ENCODE results near the gene INPP5F.
"Not testable (repeated sequence)": the region's sequence is repeated elsewhere in the genome, so short reads cannot be mapped to it uniquely, and the experiment has no call there.

The INPP5F gene

DNA sequence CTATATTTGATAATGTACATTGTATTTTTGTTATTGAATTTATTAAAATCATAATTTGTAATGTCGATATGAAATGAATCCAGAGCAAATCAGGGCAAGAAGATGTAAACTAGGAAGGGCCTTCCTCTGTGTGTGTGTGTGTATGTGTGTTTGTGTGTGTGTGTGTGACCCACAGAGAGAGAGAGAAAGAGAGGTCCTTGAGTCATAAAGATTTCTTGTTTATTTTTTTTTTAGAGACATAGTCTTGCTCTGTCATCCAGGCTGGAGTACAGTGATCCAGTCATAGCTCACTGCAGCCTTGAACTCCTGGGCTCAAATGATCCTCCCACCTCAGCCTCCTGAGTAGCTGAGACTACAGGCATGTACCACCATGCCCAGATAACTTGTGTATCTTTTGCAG lies 50.7 kb downstream of the INPP5F start:
- no peak for DNase-seq (ENCODE audit: low spot score)

- no peak for DNase-seq (ENCODE audit: low spot score)
Measured at GRCh38 chr10:119777686-119778085, 51.8 kb downstream of the INPP5F start.

DNA sequence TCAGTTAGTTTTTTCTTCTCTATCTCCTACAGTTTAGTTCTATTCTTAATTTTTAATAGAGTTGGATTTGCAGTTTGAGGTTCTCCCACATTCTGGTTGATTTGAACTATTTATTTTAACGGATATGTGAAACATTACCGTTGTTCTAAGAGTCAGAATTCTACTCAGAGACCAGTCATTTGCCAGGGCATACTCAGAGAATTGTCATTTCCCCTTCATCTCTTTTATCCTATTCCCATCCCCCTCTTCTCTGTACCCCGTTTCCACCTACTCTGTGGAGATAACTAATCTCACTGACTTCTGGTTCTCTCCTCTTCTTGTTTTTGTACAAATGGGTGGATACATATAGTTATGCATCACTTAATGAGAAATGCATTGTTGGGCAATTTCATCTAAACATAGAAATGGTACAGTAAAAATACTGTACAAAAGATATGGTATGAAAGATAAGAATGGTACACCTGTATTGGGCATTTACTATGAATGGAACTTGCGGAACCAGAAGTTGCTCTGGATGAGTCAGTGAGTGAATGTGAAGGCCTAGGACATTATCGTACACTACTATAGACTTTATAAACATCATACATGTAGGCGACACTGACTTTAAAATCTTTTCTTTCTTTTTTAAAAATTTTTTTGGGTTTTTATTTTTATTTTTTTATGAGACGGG lies 53.1 kb downstream of the INPP5F start:
- DNase-seq (ENCODE audit: low spot score) = no peak

DNA sequence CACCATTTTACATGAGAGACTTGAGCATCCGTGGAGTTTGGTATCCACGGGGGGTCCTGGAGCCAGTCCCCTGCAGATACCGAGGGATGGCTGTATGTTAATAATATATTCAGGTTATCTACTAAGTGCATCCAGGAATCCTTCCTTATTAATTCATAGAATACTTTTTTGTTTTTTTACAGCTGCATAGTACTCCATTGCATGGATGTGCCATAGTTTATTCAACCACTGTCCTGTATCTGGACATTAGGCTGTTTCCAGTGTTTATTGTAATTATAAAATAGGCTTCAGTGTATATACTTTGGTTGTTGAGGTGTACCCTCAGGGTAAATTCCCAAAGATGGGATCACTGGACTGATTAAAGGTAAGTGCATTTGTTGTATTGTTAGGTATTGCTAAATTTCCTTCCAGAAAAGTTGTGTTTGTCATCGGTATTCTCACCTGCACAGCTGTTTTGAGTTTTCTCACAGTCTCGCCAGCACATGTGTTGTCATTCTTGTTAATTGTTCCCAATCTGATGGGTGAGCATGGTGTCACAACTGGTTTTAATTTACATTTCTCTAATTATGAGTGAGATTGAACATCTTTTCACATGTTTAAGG lies 55.1 kb downstream of the INPP5F start:
- no peak for DNase-seq (ENCODE audit: low spot score)

DNA sequence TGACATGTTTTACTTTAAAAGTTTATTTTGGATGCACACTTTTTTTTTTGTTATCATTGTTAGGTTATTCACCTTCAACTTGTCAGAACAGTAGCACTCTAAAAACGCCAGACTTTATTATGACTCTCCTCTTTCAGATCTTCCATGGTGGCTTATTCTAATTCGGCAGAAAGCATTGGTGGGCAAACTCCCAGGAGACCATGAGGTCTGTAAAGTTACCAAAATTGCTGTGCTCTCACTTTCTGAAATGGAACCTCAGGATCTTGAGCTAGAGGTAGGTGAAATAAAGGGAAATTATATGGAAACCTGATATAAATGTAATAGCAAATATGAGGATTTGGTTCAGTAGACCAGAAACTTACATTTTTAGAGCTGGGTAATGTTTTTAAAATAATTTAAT lies 55.6 kb downstream of the INPP5F start:
- DNase-seq (ENCODE audit: low spot score) = no peak

GRCh38 chr10:119782981-119783664 lies 57.3 kb downstream of the INPP5F start:
- DNase-seq (ENCODE audit: low spot score) = no peak

GRCh38 chr10:119783665-119784027 lies 57.8 kb downstream of the INPP5F start:
- peak; percentile 19 for DNase-seq (ENCODE audit: low spot score)

DNA sequence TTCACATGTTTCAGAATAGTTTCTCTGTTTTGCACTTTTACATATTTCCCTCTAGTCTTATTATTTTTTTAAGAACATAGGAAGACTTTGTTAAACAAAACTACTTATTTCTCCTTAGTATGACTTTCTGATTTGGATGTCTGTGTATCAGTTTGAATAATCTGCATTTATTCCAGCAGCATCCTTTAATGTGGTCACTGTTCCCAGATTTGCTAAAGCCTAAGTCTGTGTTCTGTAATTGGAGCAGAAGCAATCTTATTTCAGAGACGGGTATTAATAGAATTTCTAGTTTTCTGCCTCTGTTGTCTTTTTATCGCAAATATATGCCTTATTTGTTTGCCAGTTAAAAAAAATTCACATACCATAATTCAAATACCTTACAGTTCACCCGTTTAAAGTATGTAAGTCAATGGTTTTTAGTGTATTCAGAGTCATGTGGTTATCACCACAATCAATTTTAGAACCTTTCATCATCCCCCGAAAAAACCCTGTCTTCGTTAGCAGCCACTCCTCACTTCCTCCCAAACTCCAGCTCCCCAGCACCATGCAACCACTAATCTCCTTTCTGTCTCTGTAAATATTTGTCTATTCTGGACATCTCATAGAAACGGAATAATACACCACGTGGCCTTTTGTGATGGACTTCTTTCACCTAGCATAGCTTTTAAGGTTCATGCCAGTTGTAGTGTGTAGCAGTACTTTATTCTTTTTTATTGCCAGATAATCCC lies 58.7 kb downstream of the INPP5F start:
- DNase-seq (ENCODE audit: low spot score) = peak; percentile 40

DNA sequence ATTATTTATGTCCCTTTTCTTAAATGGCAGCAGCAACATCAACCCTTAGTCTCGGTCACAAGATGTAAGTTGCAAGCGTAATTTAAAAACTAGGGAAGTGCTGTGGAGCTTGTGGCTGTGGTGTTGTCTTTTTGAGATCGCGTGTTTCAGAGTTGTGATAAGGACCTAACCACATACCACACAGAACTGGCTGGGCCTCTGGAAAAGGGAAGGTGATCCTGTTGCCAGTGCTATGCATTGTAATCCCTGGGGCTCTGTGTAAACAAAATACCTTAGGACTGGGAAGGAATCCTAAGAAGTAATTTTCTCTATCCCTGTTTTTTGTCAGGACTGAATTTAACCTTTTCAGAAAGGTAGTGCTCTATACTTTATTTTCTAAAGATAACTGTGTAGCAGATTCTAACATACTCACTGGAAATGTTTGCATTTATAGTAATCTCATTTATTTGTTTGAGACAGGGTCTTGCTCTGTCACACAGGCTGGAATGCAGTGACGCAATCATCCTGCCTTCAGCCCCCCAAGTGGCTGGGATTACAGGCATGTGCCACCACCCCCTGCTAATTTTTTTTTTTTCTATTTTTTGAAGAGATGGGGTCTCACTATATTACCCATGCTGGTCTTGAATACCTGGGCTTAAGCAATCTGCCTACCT lies 60.4 kb downstream of the INPP5F start:
- no peak for DNase-seq (ENCODE audit: low spot score)

DNA sequence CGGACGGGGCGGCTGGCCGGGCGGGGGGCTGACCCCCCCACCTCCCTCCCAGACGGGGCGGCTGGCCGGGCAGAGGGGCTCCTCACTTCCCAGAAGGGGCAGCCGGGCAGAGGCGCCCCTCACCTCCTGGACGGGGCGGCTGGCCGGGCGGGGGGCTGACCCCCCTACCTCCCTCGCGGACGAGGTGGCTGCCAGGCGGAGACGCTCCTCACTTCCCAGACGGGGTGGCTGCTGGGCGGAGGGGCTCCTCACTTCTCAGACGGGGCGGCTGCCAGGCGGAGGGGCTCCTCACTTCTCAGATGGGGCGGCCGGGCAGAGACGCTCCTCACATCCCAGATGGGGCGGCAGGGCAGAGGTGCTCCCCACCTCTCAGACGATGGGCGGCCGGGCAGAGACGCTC lies 69.3 kb downstream of the INPP5F start:
- DNase-seq (ENCODE audit: low spot score) = not testable (repeated sequence)

GRCh38 chr10:119796039-119796438 lies 70.2 kb downstream of the INPP5F start:
- no peak for DNase-seq (ENCODE audit: low spot score)

GRCh38 chr10:119801176-119801575 lies 75.3 kb downstream of the INPP5F start:
- DNase-seq (ENCODE audit: low spot score) = no peak

DNA sequence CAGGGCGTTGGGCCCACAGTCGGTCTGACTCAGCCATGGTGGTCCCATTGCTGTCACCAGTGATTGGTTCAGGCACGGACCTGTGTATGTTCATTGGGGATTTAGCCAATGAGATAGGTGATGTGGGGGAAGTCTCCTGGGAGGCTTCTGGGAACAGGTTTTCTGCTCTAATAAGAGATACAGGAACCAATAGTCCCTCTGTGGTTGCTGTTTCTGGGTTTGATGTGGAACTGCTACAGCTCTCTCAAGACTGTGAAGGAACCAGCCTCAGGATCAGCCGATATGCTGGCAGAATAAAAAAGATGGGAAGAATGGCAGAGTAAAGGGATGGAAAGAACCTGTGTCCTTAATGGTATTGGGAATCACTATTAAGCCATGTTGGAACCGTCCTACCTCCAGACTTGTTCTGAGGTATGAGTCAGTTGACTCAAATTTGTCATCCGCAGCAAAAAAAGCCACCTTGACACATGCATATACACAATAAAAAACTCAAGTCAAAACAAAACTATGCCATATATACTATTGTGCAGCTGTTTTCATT lies 76.2 kb downstream of the INPP5F start:
- DNase-seq (ENCODE audit: low spot score) = no peak

- no peak for DNase-seq (ENCODE audit: low spot score)
Measured at GRCh38 chr10:119803264-119803663, 77.4 kb downstream of the INPP5F start.

DNA sequence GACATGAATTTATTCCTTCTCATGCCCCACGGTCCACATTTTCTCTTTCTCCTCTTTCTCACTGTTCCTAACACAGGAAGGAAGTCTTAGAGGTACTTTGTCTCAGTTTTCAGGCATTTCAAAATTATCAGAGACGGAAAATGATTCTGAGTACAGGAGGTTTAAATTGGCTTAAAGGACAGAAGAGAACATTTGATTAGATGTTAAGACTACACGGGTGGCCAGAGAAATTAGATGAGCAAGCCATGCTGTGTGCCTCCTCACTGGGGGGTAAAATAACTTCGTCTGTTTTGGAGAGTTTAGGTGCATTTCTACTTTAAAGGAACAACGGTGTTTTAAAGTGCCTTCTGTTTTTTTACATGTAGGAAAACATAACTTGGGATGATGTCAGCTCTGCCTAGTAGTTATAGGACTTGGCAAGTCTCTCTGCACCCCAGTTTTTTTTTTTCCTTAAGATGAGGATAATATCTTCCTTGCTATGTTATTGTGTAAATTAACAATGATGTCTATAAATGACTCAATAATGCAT lies 79.9 kb downstream of the INPP5F start:
- no peak for DNase-seq (ENCODE audit: low spot score)

- no peak for DNase-seq (ENCODE audit: low spot score)
Measured at GRCh38 chr10:119806334-119807130, 80.7 kb downstream of the INPP5F start.

DNA sequence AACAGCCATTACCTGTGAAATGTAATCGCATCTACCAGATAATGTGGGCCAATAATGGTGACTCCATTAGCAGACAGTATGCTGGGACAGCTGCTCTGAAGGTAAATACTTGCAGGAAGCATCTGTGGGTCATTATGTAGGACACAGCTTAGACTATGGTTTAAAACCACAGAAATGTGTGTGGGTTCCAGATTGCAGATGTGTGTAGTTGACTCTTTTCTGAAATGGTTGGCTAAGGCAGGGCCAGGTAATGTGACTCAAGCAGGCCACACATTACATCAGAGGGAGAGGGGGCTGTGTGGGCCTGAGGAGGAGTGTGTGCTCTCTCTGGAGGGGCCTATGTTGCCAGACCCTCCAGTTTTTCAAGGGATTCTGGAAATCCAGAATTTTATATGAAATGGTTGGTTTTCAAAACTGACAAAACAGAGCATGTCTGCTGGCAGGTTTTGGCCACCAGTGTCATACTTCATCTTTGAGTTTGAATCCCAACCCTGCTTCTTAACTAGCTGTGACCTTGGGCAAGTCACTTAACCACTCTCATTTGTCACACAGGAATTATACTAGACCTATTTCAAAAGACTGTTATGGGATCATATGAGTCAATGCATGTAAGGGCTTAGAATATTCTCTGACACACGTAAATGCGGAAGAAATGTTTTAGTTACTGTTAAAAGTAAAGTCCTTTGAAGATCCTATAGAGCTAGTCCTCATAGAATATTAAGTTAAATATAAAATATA lies 82.3 kb downstream of the INPP5F start:
- peak; percentile 63 for DNase-seq (ENCODE audit: low spot score)

- DNase-seq (ENCODE audit: low spot score) = no peak
Measured at GRCh38 chr10:119811122-119811521, 85.3 kb downstream of the INPP5F start.

DNA sequence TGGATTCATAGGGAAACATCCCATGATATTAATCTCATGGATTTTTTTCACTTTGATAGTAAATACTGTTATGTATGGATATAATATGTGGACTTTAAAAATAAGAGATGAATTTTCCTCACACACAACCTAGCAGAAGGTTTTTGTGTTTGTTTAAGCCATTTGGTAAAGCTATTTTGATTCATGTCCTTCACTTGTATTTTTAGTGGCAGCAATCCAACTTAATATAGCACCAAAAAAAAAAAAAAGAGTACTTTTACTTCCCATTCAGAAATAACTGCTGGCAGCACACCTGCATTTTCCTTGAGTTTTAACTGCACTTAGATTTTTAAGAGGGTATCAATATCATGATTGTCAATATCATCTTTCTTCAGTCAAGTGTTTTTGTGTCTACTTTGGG lies 86.8 kb downstream of the INPP5F start:
- no peak for DNase-seq (ENCODE audit: low spot score)

GRCh38 chr10:119815671-119816070 lies 89.8 kb downstream of the INPP5F start:
- no peak for DNase-seq (ENCODE audit: low spot score)
